ENCODE data around the gene NKAPD1. TPM values are rescaled to one million over a fixed set of nuclear protein-coding genes. Genes with fewer than 3 reads are reported as not detected.

NKAPD1 gene
- total and polyA plus RNA-seq, 9 of the 15 experiments (the other 6 are each of a cell fraction or from before 2014, with no cell fraction given), result 14.1 to 73.5 (median 29.3) TPM

DNA sequence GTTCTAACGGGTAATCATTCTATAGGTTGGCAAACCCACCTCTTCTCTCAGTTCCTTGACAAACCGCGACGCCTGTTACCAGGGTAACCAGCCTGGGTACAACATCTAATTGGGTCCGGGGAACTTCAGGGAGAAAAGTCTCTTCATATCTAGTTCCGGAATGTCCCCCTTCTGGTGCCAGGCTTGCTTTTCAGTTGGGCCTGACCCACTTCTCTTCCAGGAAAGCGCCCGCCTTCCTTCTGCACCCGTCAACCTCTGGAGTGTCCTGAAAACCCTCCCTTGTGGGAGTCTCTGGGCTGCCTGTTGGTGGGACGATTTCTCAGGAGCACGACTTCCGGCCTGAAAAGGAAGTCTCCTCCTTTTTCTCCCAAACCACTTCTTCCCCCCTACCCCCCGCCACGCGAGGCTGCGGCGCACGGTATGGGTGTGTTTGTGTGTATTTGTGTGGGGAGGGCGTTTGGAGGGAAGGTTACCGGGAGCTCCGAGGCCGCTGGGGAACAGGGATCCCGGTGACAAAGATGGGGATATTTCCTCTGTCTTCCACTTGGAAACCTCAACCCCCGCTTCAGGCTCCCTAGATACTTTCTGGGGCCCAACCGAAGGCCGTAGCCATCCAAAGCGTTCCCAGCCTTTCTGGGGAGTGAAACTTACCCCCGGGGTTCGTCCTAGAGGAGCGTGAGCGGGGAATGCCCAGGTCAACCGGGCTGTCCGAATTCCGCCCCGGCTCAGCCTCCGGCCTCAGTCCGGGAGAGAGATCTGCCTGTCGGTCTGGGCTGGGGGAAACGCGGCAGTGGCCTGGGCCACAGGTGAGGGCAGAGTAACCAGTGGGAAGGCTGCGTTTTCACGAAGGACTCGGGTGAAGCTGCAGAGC, at the start of gene NKAPD1, which contains the start of gene PIH1D2 (continued):
- TF ChIP-seq, protein P1, sequence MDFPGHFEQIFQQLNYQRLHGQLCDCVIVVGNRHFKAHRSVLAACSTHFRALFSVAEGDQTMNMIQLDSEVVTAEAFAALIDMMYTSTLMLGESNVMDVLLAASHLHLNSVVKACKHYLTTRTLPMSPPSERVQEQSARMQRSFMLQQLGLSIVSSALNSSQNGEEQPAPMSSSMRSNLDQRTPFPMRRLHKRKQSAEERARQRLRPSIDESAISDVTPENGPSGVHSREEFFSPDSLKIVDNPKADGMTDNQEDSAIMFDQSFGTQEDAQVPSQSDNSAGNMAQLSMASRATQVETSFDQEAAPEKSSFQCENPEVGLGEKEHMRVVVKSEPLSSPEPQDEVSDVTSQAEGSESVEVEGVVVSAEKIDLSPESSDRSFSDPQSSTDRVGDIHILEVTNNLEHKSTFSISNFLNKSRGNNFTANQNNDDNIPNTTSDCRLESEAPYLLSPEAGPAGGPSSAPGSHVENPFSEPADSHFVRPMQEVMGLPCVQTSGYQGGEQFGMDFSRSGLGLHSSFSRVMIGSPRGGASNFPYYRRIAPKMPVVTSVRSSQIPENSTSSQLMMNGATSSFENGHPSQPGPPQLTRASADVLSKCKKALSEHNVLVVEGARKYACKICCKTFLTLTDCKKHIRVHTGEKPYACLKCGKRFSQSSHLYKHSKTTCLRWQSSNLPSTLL (IDR thresholded peaks at IDR 0.05), result no peak
- TF ChIP-seq NEUROD1 (IDR thresholded peaks at IDR 0.05; ENCODE audit: borderline replicate concordance, low read depth, low read length, partially characterized antibody), result peak; percentile 49

- FAIRE-seq (peak; percentile 74), DNase-seq (ENCODE audit: extremely low read depth in 1 of 4, low spot score in 3 of 4) (peak; percentile 86 to 95 (median 87)), ATAC-seq (peak; percentile 90)
- CTCF ChIA-PET (ENCODE audit: low intra/inter-chr PET ratio), result no interaction called here
- no peaks in the 10 kb centered on the region for H3K27me3 ChIP-seq (ENCODE audit: control insufficient read depth in 2 of 2, insufficient read depth in 2 of 2, low read length in 2 of 2)
- POLR2A ChIA-PET, result interaction anchor here (0.7 to 1.5 kb wide), 4 partner anchors 8 to 169 kb away, joined by 3 to 4 read pairs (median 3); partner anchors contain the start of gene HSPB2
- no peaks in the 10 kb centered on the region for H3K9me1 ChIP-seq (ENCODE audit: control insufficient read depth, insufficient read depth, low read length)
- no peaks in the 10 kb centered on the region for H4K20me1 ChIP-seq (replicated peaks; ENCODE audit: control insufficient read depth, insufficient read depth, low read length)
- peaks cover 6 to 13% of the 10 kb centered on the region in 2 experiments; a peak in 3 of 5 replicates for H3K4me1 ChIP-seq (replicated peaks in 1 of 2; ENCODE audit: control insufficient read depth in 2 of 2, insufficient read depth in 2 of 2, low read length in 2 of 2)
- H3K4me3 ChIP-seq, result peak within 1 kb of the TSS; percentile 89
- intact Hi-C loops (cut with micrococcal nuclease), result loop anchor here (1.0 to 2.0 kb wide), 4 partner anchors 42 to 146 kb away; partner anchors contain the start of genes CFAP68, FDXACB1, NKAPD1 and PIH1D2
- H2AFZ ChIP-seq (ENCODE audit: low read depth, low read length), result peak within 1 kb of the TSS; percentile 99
- H3K4me2 ChIP-seq (ENCODE audit: insufficient read depth, low read length), result peak within 1 kb of the TSS; percentile 94
- no TSS peak for BruUV-seq (replicated peaks)
- in situ Hi-C loops (cut with MboI), result no loop called here
- H3K9me3 ChIP-seq (replicated peaks; ENCODE audit: control insufficient read depth, insufficient read depth, low read depth, low read length), result no peaks in the 10 kb centered on the region
- WGBS (ENCODE audit: insufficient coverage, low coverage, missing lambda C conversion rate), result under 1% methylated on average over 68 of the region's 71 CpGs
- peak within 1 kb of the TSS; percentile 87 for H3K27ac ChIP-seq (ENCODE audit: extremely low read depth, low read depth, low read length)
- H3K79me2 ChIP-seq (ENCODE audit: control insufficient read depth, insufficient read depth, low read length), result peaks cover 42% of the 10 kb centered on the region
- H3K9ac ChIP-seq (ENCODE audit: insufficient read depth in 1 of 2, low read depth in 2 of 2, low read length in 2 of 2), result peak within 1 kb of the TSS; percentile 90 to 96
- H3K36me3 ChIP-seq (ENCODE audit: control insufficient read depth, insufficient read depth, low read length), result peaks cover 32% of the 10 kb centered on the region
- TF ChIP-seq TBL1XR1 (IDR thresholded peaks at IDR 0.05; ENCODE audit: low read length in 2 of 2) (no peak), EZH2 (IDR thresholded peaks at IDR 0.05; ENCODE audit: borderline replicate concordance, low read depth, low read length) (no peak), COPS2 (conservative IDR thresholded peaks at IDR 0.05) (no peak), ZNF253 (CRISPR knock-in tag; conservative IDR thresholded peaks at IDR 0.05) (no peak), BRF1 (IDR thresholded peaks at IDR 0.05; ENCODE audit: borderline replicate concordance, extremely low read depth, insufficient read length) (no peak), RBM34 (IDR thresholded peaks at IDR 0.05; ENCODE audit: borderline replicate concordance, insufficient read depth, low read length) (no peak), MYC (IDR thresholded peaks at IDR 0.05; ENCODE audit: low read depth, low read length) (peak; percentile 92), MYC (CRISPR knock-in tag; IDR thresholded peaks at IDR 0.05; ENCODE audit: borderline replicate concordance, low read depth) (peak; percentile 72; the same call in 1 of the 2 replicates), SIN3B (IDR thresholded peaks at IDR 0.05; ENCODE audit: low read depth) (peak; percentile 40; the same call in 1 of the 2 replicates)
These were observed 49.1 kb upstream of the NKAPD1 start, which contains the start of gene DLAT for GRCh38 chr11:112024773-112025678. Gene DLAT (plus strand): TSS chr11:112025408. CDS start chr11:112025473, 65 bp downstream.
